Endothelial cell of umbilical vein (primary cell): ENCODE data around the gene A3GALT2. TPM values are rescaled to one million over a fixed set of nuclear protein-coding genes. Genes with fewer than 3 reads are reported as not detected.

Experiments
- BruUV-seq: library from RNA; stranded (reverse); fragments of 400-500 nt; replicated peaks from 2 replicates; lab custom pipeline; 2021; lab: Mats Ljungman, UMichigan
- CTCF ChIA-PET: fragments of 300-600, 350-600 bp; sonication (Branson Sonifier 250); formaldehyde crosslinking; loops from one replicate; lab custom pipeline; 2021; ENCODE audit warnings: antibody characterized with exemption, inconsistent platforms; lab: Charles Lee
- POLR2A ChIA-PET: fragments of 300-600, 350-600 bp; sonication (Branson Sonifier 250); formaldehyde crosslinking; loops from one replicate; lab custom pipeline; 2021; ENCODE audit warnings: antibody characterized with exemption, inconsistent platforms; lab: Charles Lee
- DNase-seq: peaks from one replicate; pipeline ENCODE4 v3.0.0-alpha.2; 2011; ENCODE audit warnings: low read depth, low spot score
- FAIRE-seq: peaks from 2 replicates; lab custom pipeline; 2011; peaks lifted over from hg19 to GRCh38; lab: Jason Lieb, UNC
- H2AFZ ChIP-seq: 2 replicates; pipeline ENCODE4 v1.6.0; 2012; ENCODE audit warnings: low read depth, low read length, control low read depth, inconsistent platforms
- H3K27ac ChIP-seq: 2 replicates; pipeline ENCODE4 v1.5.1; 2011; ENCODE audit warnings: low read depth, mild to moderate bottlenecking, control low read depth, low read length, moderate library complexity; ENCODE audit not compliant: insufficient read depth
- H3K27me3 ChIP-seq, 2 experiments: 2 replicates each; pipeline versions ENCODE4 v1.6.0 to v1.6.1; 2011; ENCODE audit warnings: low read length in 2 of 2, mixed read lengths in 1 of 2; ENCODE audit not compliant: control insufficient read depth in 2 of 2, insufficient read depth in 2 of 2
- H3K36me3 ChIP-seq, 2 experiments: 2 replicates in 1 of 2; 3 replicates in 1 of 2; pipeline ENCODE4 v1.5.1; 2011; ENCODE audit warnings: low read length in 2 of 2, mild to moderate bottlenecking in 1 of 2, moderate library complexity in 1 of 2; ENCODE audit not compliant: control insufficient read depth in 2 of 2, insufficient read depth in 2 of 2; ENCODE audit errors: extremely low read depth in 1 of 2
- H3K4me1 ChIP-seq: 3 replicates; pipeline ENCODE4 v1.5.1; 2011; ENCODE audit warnings: mild to moderate bottlenecking, low read length; ENCODE audit not compliant: control insufficient read depth, insufficient read depth; ENCODE audit errors: extremely low read depth
- H3K4me2 ChIP-seq: 2 replicates; pipeline ENCODE4 v1.6.1; 2011; ENCODE audit warnings: low read length, control low read depth, mixed read lengths; ENCODE audit not compliant: insufficient read depth
- H3K4me3 ChIP-seq, 3 experiments: fragments of 200-600 bp in 1 of 3; sonication (generic), shearing (Covaris generic) in 1 of 3; replicated peaks in 1 of 3; 2 replicates each; pipeline ENCODE4 v1.5.1; 2011 to 2016; ENCODE audit warnings: control low read depth in 3 of 3, low read length in 3 of 3, mild to moderate bottlenecking in 2 of 3, inconsistent platforms in 1 of 3, low read depth in 1 of 3, moderate library complexity in 1 of 3; ENCODE audit not compliant: insufficient read depth in 1 of 3
- H3K79me2 ChIP-seq: 2 replicates; pipeline ENCODE4 v1.6.0; 2012; ENCODE audit warnings: low read length, inconsistent platforms; ENCODE audit not compliant: control insufficient read depth, insufficient read depth
- H3K9ac ChIP-seq: replicated peaks from 2 replicates; pipeline ENCODE3; 2011; ENCODE audit warnings: low read length, control low read depth; ENCODE audit not compliant: insufficient read depth; ENCODE audit errors: extremely low read depth
- H3K9me1 ChIP-seq: replicated peaks from 3 replicates; pipeline ENCODE4 v1.6.0; 2011; ENCODE audit warnings: mild to moderate bottlenecking, low read length; ENCODE audit not compliant: control insufficient read depth, insufficient read depth; ENCODE audit errors: extremely low read depth
- H3K9me3 ChIP-seq: replicated peaks from 2 replicates; pipeline ENCODE4 v1.5.1; 2012; ENCODE audit warnings: low read length, inconsistent platforms; ENCODE audit not compliant: control insufficient read depth, insufficient read depth
- H4K20me1 ChIP-seq: replicated peaks from 2 replicates; pipeline ENCODE3; 2011; ENCODE audit warnings: mild to moderate bottlenecking, low read length; ENCODE audit not compliant: control insufficient read depth, insufficient read depth; ENCODE audit errors: extremely low read depth
- FOS ChIP-seq: IDR thresholded peaks from 2 replicates; pipeline ENCODE4 v1.6.1; 2011; ENCODE audit warnings: mild to moderate bottlenecking, low read length, moderate library complexity, borderline replicate concordance; ENCODE audit not compliant: insufficient read depth
- GATA2 ChIP-seq: IDR thresholded peaks from 2 replicates; pipeline ENCODE4 v1.7.0; 2011; ENCODE audit warnings: low read depth, mild to moderate bottlenecking, moderate library complexity, mixed read lengths, low read length; ENCODE audit not compliant: insufficient read length, insufficient read depth
- MAX ChIP-seq: IDR thresholded peaks from 2 replicates; pipeline ENCODE4 v1.6.1; 2011; ENCODE audit not compliant: insufficient read depth, insufficient read length
- MYC ChIP-seq: IDR thresholded peaks from one replicate; pipeline ENCODE4 v1.6.1; 2011; ENCODE audit warnings: mild to moderate bottlenecking, low read depth, low read length
- POLR2A ChIP-seq: IDR thresholded peaks from 2 replicates; pipeline ENCODE4 v1.6.1; 2012; ENCODE audit warnings: low read depth, mild to moderate bottlenecking, control low read depth, low read length
- POLR2AphosphoS5 ChIP-seq: IDR thresholded peaks from 2 replicates; pipeline ENCODE4 v1.6.1; 2012; ENCODE audit warnings: low read depth, mild to moderate bottlenecking, control low read depth, low read length, moderate library complexity; ENCODE audit not compliant: insufficient read depth
- dilution Hi-C: fragments of 300-500 bp; cut with MboI; formaldehyde crosslinking; loops from one replicate; pipeline ENCODE4 v1.15.0; 2019; ENCODE audit warnings: low sequenced_read_pairs; ENCODE audit not compliant: extremely low pct_ligation_motif_present
- intact Hi-C: fragments of 100-400 bp; cut with micrococcal nuclease; formaldehyde crosslinking; loops from one replicate; pipeline ENCODE4 v1.10.0; 2022
- polyA plus RNA-seq, 4 experiments: library from polyadenylated mRNA; depleted of rRNA in 3 of 4; stranded (reverse) in 3 of 4; unstranded in 1 of 4; fragments of >200 nt; gene quantifications; 2 replicates each; pipeline versions ENCODE4 v1.2.1 to v1.2.3, GENCODE V29; 2011 to 2012; ENCODE audit warnings: missing spikeins in 1 of 4
- total RNA-seq: library from RNA; stranded (reverse); gene quantifications from 2 replicates; pipeline ENCODE4 v1.2.3, GENCODE V29; 2021

The A3GALT2 gene
- total and polyA plus RNA-seq, 2 donors (not counting 3 experiments of a cell fraction or from before 2014, with no cell fraction given), result not detected

DNA sequence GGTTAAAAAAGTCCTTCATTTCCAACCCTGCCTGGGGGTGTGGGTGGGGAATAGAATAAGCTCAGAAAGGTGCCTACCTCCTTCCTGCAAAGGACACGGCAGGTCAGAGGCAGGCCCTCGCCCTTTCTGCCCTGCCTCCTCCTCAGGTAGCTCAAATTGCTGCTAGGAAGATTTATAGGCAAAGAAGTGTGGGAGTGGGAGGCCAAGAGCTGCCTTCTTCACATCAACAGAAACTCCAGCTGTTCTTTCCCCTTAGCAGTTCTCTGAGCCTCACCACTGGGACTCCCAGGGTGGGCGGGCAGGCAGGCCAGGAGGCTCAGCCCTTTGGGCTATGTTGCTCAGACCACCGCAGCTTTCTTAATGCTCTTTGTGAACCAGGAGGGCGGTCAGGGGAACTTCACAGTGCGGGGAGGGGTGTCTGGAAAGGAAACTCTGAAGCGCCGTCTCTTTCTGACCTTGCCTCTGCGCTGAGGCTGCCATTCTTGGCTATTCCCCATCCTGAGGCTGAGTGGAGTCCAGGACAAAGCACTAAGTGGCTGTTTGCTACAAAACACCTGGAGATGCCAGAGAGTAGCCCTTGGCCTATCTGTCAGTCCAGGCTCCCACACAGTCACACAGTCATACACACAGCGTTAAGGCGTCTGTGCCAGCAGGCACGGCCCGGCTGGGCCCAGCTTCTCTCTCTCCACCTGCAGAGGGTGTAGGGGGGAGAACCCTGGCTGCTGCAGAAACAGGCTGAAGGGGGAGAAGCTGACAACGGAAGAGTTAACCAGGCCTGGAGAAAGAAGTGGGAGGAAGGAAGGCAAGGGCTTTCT lies 3.0 kb upstream of the A3GALT2 start:
- Histone ChIP-seq H3K9ac (no peak overlapping the region), H3K4me1 (no peaks in the 10 kb centered on the region), H3K27me3 (no peaks in the 10 kb centered on the region), H3K4me3 (no peak overlapping the region), H3K9me3 (no peaks in the 10 kb centered on the region), H3K27ac (no peak overlapping the region), H3K79me2 (peaks cover 2% of the 10 kb centered on the region), H2AFZ (no peak overlapping the region), H3K4me2 (no peak overlapping the region), H3K9me1 (no peaks in the 10 kb centered on the region), H4K20me1 (no peaks in the 10 kb centered on the region), H3K36me3 (peaks cover 30 to 54% of the 10 kb centered on the region in 2 experiments)
- TSS peak; percentile 59 for BruUV-seq
- intact Hi-C loops, result no loop called here
- ChIA-PET CTCF (interaction anchor here (0.9 to 1.7 kb wide), 4 partner anchors 8 to 147 kb away, joined by 3 to 5 read pairs (median 3); no protein-coding TSS in a partner anchor), POLR2A (no interaction called here)
- dilution Hi-C loops, result no loop called here
- FAIRE-seq, result no peak
- no peak for DNase-seq
- TF ChIP-seq POLR2A (no peak), GATA2 (no peak), MAX (no peak), POLR2AphosphoS5 (no peak), FOS (no peak), MYC (no peak)
